Hepatocyte (in vitro differentiated cells): ENCODE measurements around the gene CRYBB3. TPM values are rescaled to one million over a fixed set of nuclear protein-coding genes. Genes with fewer than 3 reads are reported as not detected.

Experiments used
- DNase-seq: peaks from one replicate; pipeline ENCODE4 v3.0.0-alpha.2; 2016; ENCODE audit warnings: low spot score
- H2AFZ ChIP-seq: fragments of 200-600 bp; sonication (generic); 2 replicates; pipeline ENCODE4 v1.6.0; 2016; ENCODE audit warnings: antibody characterized with exemption, mild to moderate bottlenecking
- H3K27ac ChIP-seq: fragments of 200-600 bp; sonication (generic); 2 replicates; pipeline ENCODE4 v1.5.1; 2016; ENCODE audit warnings: mild to moderate bottlenecking
- H3K27me3 ChIP-seq: fragments of 200-600 bp; sonication (generic); 2 replicates; pipeline ENCODE4 v1.6.1; 2016
- H3K36me3 ChIP-seq: fragments of 200-600 bp; sonication (generic); replicated peaks from 2 replicates; pipeline ENCODE4 v1.5.1; 2016; ENCODE audit warnings: low read depth; ENCODE audit not compliant: insufficient read depth
- H3K4me1 ChIP-seq: fragments of 200-600 bp; sonication (generic); 2 replicates; pipeline ENCODE4 v1.5.1; 2016; ENCODE audit warnings: mild to moderate bottlenecking, moderate library complexity; ENCODE audit not compliant: insufficient read depth
- H3K4me2 ChIP-seq: fragments of 200-600 bp; sonication (generic); 2 replicates; pipeline ENCODE4 v1.6.0; 2016
- H3K4me3 ChIP-seq: fragments of 200-600 bp; sonication (generic); 2 replicates; pipeline ENCODE4 v1.5.1; 2016; ENCODE audit warnings: mild to moderate bottlenecking
- H3K79me2 ChIP-seq: fragments of 200-600 bp; sonication (generic); 2 replicates; pipeline ENCODE4 v1.6.0; 2017; ENCODE audit warnings: mild to moderate bottlenecking
- H3K9me2 ChIP-seq: fragments of 200-600 bp; sonication (generic); replicated peaks from 2 replicates; pipeline ENCODE4 v1.6.0; 2017; ENCODE audit warnings: mild to moderate bottlenecking; ENCODE audit not compliant: insufficient read depth
- H3K9me3 ChIP-seq: fragments of 200-600 bp; sonication (generic); 2 replicates; pipeline ENCODE4 v1.5.1; 2016; ENCODE audit warnings: low read depth, mild to moderate bottlenecking
- H4K20me1 ChIP-seq: fragments of 200-600 bp; sonication (generic); 2 replicates; pipeline ENCODE4 v1.6.0; 2016; ENCODE audit warnings: mild to moderate bottlenecking; ENCODE audit not compliant: insufficient read depth, poor library complexity, severe bottlenecking
- CTCF ChIP-seq: fragments of 200-600 bp; sonication (generic); IDR thresholded peaks from 2 replicates; pipeline ENCODE4 v1.5.1; 2016; ENCODE audit warnings: antibody characterized with exemption, mild to moderate bottlenecking; ENCODE audit not compliant: poor library complexity
- EZH2 ChIP-seq: fragments of 200-600 bp; sonication (generic); IDR thresholded peaks from 2 replicates; pipeline ENCODE4 v1.6.1; 2016; ENCODE audit warnings: antibody characterized with exemption, mild to moderate bottlenecking, borderline replicate concordance
- EZH2phosphoT487 ChIP-seq: fragments of 200-600 bp; sonication (generic); IDR thresholded peaks from one replicate; pipeline ENCODE4 v1.6.1; 2018; ENCODE audit warnings: antibody characterized with exemption, mild to moderate bottlenecking, low read depth, moderate library complexity; ENCODE audit not compliant: unreplicated experiment, severe bottlenecking
- WGBS: methylation state at CpG from one replicate; pipeline ENCODE4 v1.1.6; 2016; ENCODE audit warnings: low lambda C conversion rate; ENCODE audit errors: missing lambda C conversion rate; 5-methylcytosine and 5-hydroxymethylcytosine counted together
- polyA plus RNA-seq: library from polyadenylated mRNA; unstranded; fragments of >200 nt; fragmentation: Nextera tagmentation; extraction: Ambion mirVana; gene quantifications from 2 replicates; pipeline ENCODE4 v1.2.1, GENCODE V29; 2016
- total RNA-seq: library from RNA; depleted of rRNA; stranded (reverse); fragments of >200 nt; gene quantifications from 2 replicates; pipeline ENCODE4 v1.2.3, GENCODE V29; 2014

Gene CRYBB3
- total and polyA plus RNA-seq, 2 experiments from 2014 or later = not detected

GRCh38 chr22:25182131-25183110 is 17.2 kb upstream of the CRYBB3 start:
- H3K9me2 ChIP-seq = no peaks in the 10 kb centered on the region
- H3K4me2 ChIP-seq = no peak overlapping the region
- H4K20me1 ChIP-seq = no peaks in the 10 kb centered on the region
- 87% methylated on average over 10 of the region's 10 CpGs for WGBS
- no peaks in the 10 kb centered on the region for H3K9me3 ChIP-seq
- TF ChIP-seq CTCF (no peak), EZH2phosphoT487 (no peak), EZH2 (no peak)
- no peak overlapping the region for H3K27ac ChIP-seq
- H3K27me3 ChIP-seq = no peaks in the 10 kb centered on the region
- H3K4me3 ChIP-seq = no peak overlapping the region
- H3K79me2 ChIP-seq = no peaks in the 10 kb centered on the region
- DNase-seq = no peak
- no peak overlapping the region for H2AFZ ChIP-seq
- H3K36me3 ChIP-seq = no peaks in the 10 kb centered on the region
- no peaks in the 10 kb centered on the region for H3K4me1 ChIP-seq

GRCh38 chr22:25183949-25184619 is 15.6 kb upstream of the CRYBB3 start:
- Histone ChIP-seq H3K4me1 (no peaks in the 10 kb centered on the region), H3K27ac (no peak overlapping the region), H3K36me3 (no peaks in the 10 kb centered on the region), H3K9me3 (no peaks in the 10 kb centered on the region), H2AFZ (no peak overlapping the region), H3K9me2 (no peaks in the 10 kb centered on the region), H3K79me2 (no peaks in the 10 kb centered on the region), H4K20me1 (no peaks in the 10 kb centered on the region), H3K4me3 (no peak overlapping the region), H3K4me2 (no peak overlapping the region), H3K27me3 (no peaks in the 10 kb centered on the region)
- no peak for DNase-seq
- 85% methylated on average over 12 of the region's 12 CpGs for WGBS
- TF ChIP-seq EZH2phosphoT487 (no peak), CTCF (no peak), EZH2 (no peak)

DNA sequence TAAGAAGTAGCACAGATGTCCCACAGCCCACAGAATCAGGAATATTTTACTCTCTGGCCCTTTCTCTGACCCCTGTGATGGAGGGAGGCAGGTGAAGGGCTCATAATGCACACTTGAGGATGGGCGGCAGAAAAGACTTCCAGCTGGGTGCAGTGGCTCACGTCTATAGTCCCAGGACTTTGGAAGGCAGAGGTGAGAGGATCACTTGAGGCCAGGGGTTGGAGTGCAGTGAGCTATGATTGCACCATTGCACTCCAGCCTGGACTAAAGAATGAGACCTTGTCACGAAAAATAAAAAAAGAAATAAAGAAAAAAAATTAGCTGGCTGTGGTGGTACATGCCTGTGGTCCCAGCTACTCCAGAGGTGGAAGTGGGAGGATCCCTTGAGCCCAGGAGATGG is 13.5 kb upstream of the CRYBB3 start:
- H3K9me2 ChIP-seq = no peaks in the 10 kb centered on the region
- H3K9me3 ChIP-seq = no peaks in the 10 kb centered on the region
- no peak for DNase-seq
- H3K4me2 ChIP-seq = no peak overlapping the region
- H2AFZ ChIP-seq = no peak overlapping the region
- no peaks in the 10 kb centered on the region for H3K79me2 ChIP-seq
- H3K4me3 ChIP-seq = no peak overlapping the region
- H4K20me1 ChIP-seq = no peaks in the 10 kb centered on the region
- TF ChIP-seq EZH2 (no peak), CTCF (no peak), EZH2phosphoT487 (no peak)
- no peaks in the 10 kb centered on the region for H3K36me3 ChIP-seq
- no peaks in the 10 kb centered on the region for H3K4me1 ChIP-seq
- 88% methylated on average over 3 of the region's 3 CpGs for WGBS
- H3K27ac ChIP-seq = no peak overlapping the region
- no peaks in the 10 kb centered on the region for H3K27me3 ChIP-seq
